ENCODE results near the gene SVIL. TPM values are rescaled to one million over a fixed set of nuclear protein-coding genes. Genes with fewer than 3 reads are reported as not detected.

SVIL gene
- total RNA-seq, 1 donor from 2014 or later = 0.62 TPM

GRCh38 chr10:29434111-29434510, 200.7 kb downstream of the SVIL start:
- Mint-ChIP-seq H3K9me3 (peaks cover 12% of the 10 kb centered on the region), H3K27ac (no peak overlapping the region), H3K36me3 (ENCODE audit: low read depth) (no peaks in the 10 kb centered on the region), H3K27me3 (no peaks in the 10 kb centered on the region), H3K4me1 (no peaks in the 10 kb centered on the region), H3K4me3 (no peak overlapping the region)
- no peak for DNase-seq
- TF ChIP-seq CTCF (IDR thresholded peaks at IDR 0.05) = no peak
- intact Hi-C loops (cut with micrococcal nuclease) = no loop called here
- no peak for ATAC-seq (ENCODE audit: low read depth)
- ChIA-PET CTCF (no interaction called here), POLR2A (no interaction called here)

- H3K9me3 Mint-ChIP-seq = peaks cover 7% of the 10 kb centered on the region
- H3K27me3 Mint-ChIP-seq = no peaks in the 10 kb centered on the region
- TF ChIP-seq CTCF (IDR thresholded peaks at IDR 0.05) = no peak
- H3K36me3 Mint-ChIP-seq (ENCODE audit: low read depth) = no peaks in the 10 kb centered on the region
- H3K4me3 Mint-ChIP-seq = no peak overlapping the region
- H3K4me1 Mint-ChIP-seq = no peaks in the 10 kb centered on the region
- ChIA-PET POLR2A (no interaction called here), CTCF (interaction anchor here (0.6 kb wide), 1 partner anchor 14 kb away, joined by 4 read pairs; no protein-coding TSS in a partner anchor)
- no peak for DNase-seq
- intact Hi-C loops (cut with micrococcal nuclease) = no loop called here
- no peak overlapping the region for H3K27ac Mint-ChIP-seq
- no peak for ATAC-seq (ENCODE audit: low read depth)
Observed at GRCh38 chr10:29431711-29432110, 203.1 kb downstream of the SVIL start.

GRCh38 chr10:29430101-29430500, 204.7 kb downstream of the SVIL start:
- Mint-ChIP-seq H3K27ac (no peak overlapping the region), H3K4me3 (no peak overlapping the region), H3K9me3 (no peaks in the 10 kb centered on the region), H3K36me3 (ENCODE audit: low read depth) (no peaks in the 10 kb centered on the region), H3K4me1 (no peaks in the 10 kb centered on the region), H3K27me3 (no peaks in the 10 kb centered on the region)
- DNase-seq (no peak), ATAC-seq (ENCODE audit: low read depth) (no peak)
- CTCF ChIA-PET = no interaction called here
- TF ChIP-seq CTCF (IDR thresholded peaks at IDR 0.05) = no peak
- POLR2A ChIA-PET = no interaction called here
- intact Hi-C loops (cut with micrococcal nuclease) = no loop called here

GRCh38 chr10:29428486-29428885, 206.3 kb downstream of the SVIL start:
- Mint-ChIP-seq H3K4me3 (no peak overlapping the region), H3K27me3 (no peaks in the 10 kb centered on the region), H3K9me3 (no peaks in the 10 kb centered on the region), H3K4me1 (no peaks in the 10 kb centered on the region), H3K27ac (no peak overlapping the region), H3K36me3 (ENCODE audit: low read depth) (no peaks in the 10 kb centered on the region)
- intact Hi-C loops (cut with micrococcal nuclease) = no loop called here
- CTCF ChIA-PET = no interaction called here
- ATAC-seq (ENCODE audit: low read depth) (no peak), DNase-seq (no peak)
- POLR2A ChIA-PET = no interaction called here
- TF ChIP-seq CTCF (IDR thresholded peaks at IDR 0.05) = no peak

GRCh38 chr10:29427667-29428066, 207.1 kb downstream of the SVIL start:
- Mint-ChIP-seq H3K9me3 (no peaks in the 10 kb centered on the region), H3K36me3 (ENCODE audit: low read depth) (no peaks in the 10 kb centered on the region), H3K4me1 (no peaks in the 10 kb centered on the region), H3K27me3 (no peaks in the 10 kb centered on the region), H3K4me3 (no peak overlapping the region), H3K27ac (no peak overlapping the region)
- ATAC-seq (ENCODE audit: low read depth) = no peak
- ChIA-PET CTCF (no interaction called here), POLR2A (no interaction called here)
- intact Hi-C loops (cut with micrococcal nuclease) = no loop called here
- TF ChIP-seq CTCF (IDR thresholded peaks at IDR 0.05) = no peak
- DNase-seq = no peak

All from activated B cell treated with CpG ODN at 0.5 μM for 24 hours (primary cell).